ENCODE results near the gene IL1RAPL1.

The IL1RAPL1 gene

DNA sequence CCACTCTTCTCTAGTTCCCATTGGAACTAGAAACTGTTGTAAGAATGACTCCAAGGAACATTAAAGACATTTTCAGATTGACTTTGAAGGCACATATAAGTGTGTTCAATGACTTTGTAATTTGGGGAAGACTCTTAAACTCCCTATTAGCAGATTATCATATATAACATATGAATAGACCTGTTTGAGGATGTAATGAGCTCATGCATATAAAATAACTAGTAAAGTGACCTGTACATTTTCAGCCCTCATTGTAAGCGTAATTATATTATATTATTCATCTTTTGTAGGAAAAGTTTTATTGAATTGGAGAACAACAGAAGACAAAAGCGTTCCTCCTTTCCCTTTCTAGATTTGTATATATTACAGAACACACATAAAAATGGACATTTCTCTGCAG, 455.1 kb downstream of the IL1RAPL1 start:
- no peaks in the 10 kb centered on the region for H3K27me3 ChIP-seq (ENCODE audit: low read length)
- H3K79me2 ChIP-seq (ENCODE audit: insufficient read depth, low read length): no peaks in the 10 kb centered on the region
- TF ChIP-seq, protein P1, sequence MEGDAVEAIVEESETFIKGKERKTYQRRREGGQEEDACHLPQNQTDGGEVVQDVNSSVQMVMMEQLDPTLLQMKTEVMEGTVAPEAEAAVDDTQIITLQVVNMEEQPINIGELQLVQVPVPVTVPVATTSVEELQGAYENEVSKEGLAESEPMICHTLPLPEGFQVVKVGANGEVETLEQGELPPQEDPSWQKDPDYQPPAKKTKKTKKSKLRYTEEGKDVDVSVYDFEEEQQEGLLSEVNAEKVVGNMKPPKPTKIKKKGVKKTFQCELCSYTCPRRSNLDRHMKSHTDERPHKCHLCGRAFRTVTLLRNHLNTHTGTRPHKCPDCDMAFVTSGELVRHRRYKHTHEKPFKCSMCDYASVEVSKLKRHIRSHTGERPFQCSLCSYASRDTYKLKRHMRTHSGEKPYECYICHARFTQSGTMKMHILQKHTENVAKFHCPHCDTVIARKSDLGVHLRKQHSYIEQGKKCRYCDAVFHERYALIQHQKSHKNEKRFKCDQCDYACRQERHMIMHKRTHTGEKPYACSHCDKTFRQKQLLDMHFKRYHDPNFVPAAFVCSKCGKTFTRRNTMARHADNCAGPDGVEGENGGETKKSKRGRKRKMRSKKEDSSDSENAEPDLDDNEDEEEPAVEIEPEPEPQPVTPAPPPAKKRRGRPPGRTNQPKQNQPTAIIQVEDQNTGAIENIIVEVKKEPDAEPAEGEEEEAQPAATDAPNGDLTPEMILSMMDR (IDR thresholded peaks at IDR 0.05; ENCODE audit: insufficient read depth, low read length, poor library complexity, severe bottlenecking): no peak
- no peak for TF ChIP-seq EZH2phosphoT487 (conservative IDR thresholded peaks at IDR 0.05; ENCODE audit: low read length)
- no peak overlapping the region for H3K9ac ChIP-seq (ENCODE audit: low read length)
- no peak overlapping the region for H2AFZ ChIP-seq (ENCODE audit: low read depth, low read length, severe bottlenecking)
- no peak overlapping the region for H3K4me2 ChIP-seq (ENCODE audit: low read depth, low read length, poor library complexity, severe bottlenecking)
- no peaks in the 10 kb centered on the region for H3K36me3 ChIP-seq (ENCODE audit: low read length)
- no peak overlapping the region for H3K4me3 ChIP-seq (ENCODE audit: insufficient read depth, low read length, poor library complexity, severe bottlenecking)
- no peaks in the 10 kb centered on the region for H3F3A ChIP-seq (ENCODE audit: insufficient read depth)
- H4K20me1 ChIP-seq (ENCODE audit: low read depth, low read length): no peaks in the 10 kb centered on the region
- no peaks in the 10 kb centered on the region for H3K9me2 ChIP-seq (replicated peaks; ENCODE audit: insufficient read depth, low read length)
- H3K9me3 ChIP-seq (ENCODE audit: insufficient read depth, low read length): no peaks in the 10 kb centered on the region
- no peak overlapping the region for H3K27ac ChIP-seq (ENCODE audit: low read depth, low read length)

DNA sequence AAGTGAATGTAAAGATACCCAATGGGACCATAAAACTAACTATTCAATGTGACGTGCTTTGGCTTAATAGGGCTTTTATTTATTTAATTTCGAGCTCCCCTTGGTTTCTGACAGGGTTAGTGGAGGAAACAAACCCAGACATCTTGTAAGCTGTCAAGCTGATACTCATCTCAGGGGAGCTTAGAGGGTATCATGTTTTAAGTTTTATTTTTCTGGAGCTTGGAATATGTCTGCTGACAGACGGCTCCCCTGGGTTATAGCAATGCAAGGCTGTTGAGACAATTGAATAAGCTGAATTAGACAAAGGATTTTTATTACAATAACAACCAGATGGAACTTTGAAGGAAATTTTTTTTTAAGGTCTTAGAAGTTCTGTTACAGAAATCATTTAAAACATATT, 456.5 kb downstream of the IL1RAPL1 start:
- H3K9me2 ChIP-seq (replicated peaks; ENCODE audit: insufficient read depth, low read length): no peaks in the 10 kb centered on the region
- H3K9me3 ChIP-seq (ENCODE audit: insufficient read depth, low read length): no peaks in the 10 kb centered on the region
- no peaks in the 10 kb centered on the region for H3K27me3 ChIP-seq (ENCODE audit: low read length)
- H3K36me3 ChIP-seq (ENCODE audit: low read length): no peaks in the 10 kb centered on the region
- H3K4me2 ChIP-seq (ENCODE audit: low read depth, low read length, poor library complexity, severe bottlenecking): no peak overlapping the region
- H2AFZ ChIP-seq (ENCODE audit: low read depth, low read length, severe bottlenecking): no peak overlapping the region
- H4K20me1 ChIP-seq (ENCODE audit: low read depth, low read length): no peaks in the 10 kb centered on the region
- H3K27ac ChIP-seq (ENCODE audit: low read depth, low read length): no peak overlapping the region
- H3K79me2 ChIP-seq (ENCODE audit: insufficient read depth, low read length): no peaks in the 10 kb centered on the region
- H3K4me3 ChIP-seq (ENCODE audit: insufficient read depth, low read length, poor library complexity, severe bottlenecking): no peak overlapping the region
- H3K9ac ChIP-seq (ENCODE audit: low read length): no peak overlapping the region
- TF ChIP-seq, protein P1 (IDR thresholded peaks at IDR 0.05; ENCODE audit: insufficient read depth, low read length, poor library complexity, severe bottlenecking): no peak
- no peak for TF ChIP-seq EZH2phosphoT487 (conservative IDR thresholded peaks at IDR 0.05; ENCODE audit: low read length)
- H3F3A ChIP-seq (ENCODE audit: insufficient read depth): no peaks in the 10 kb centered on the region

DNA sequence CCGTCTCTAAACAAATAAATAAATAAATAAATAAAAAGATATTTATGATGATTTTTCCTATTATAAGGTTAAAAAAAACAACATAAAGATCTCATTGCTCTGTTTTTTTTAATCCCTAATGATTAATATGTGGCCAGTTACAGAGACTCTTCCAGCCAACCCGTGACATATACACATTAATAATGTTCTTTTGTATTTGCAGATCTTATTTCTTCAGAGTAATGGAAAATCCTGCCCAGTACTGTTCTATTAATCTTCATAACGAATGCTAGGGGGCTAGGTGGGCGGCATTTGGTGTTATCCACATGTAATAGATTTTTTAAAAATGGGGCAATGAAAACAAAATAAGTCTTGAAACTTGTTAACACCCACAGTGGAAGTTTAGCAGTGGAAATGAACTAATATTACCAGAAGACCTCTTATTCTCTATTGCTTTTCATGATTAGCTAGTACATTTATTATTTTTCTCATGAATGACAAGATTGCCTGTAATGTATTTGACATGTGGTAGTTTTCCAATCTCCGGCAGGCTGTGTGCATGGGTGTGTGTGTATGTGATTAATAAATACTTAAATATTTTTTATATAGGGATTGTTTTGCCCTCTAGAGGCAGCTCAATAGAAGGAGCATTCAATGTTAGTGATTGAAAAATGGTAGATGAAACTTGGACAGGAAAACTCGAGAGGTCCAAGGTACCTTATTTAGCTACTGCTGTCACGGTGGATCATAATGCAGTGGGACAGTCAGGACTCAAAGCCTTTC, 457.4 kb downstream of the IL1RAPL1 start:
- Histone ChIP-seq H3K27ac (ENCODE audit: low read depth, low read length) (no peak overlapping the region), H3F3A (ENCODE audit: insufficient read depth) (no peaks in the 10 kb centered on the region), H3K27me3 (ENCODE audit: low read length) (no peaks in the 10 kb centered on the region), H3K9me3 (ENCODE audit: insufficient read depth, low read length) (no peaks in the 10 kb centered on the region), H3K36me3 (ENCODE audit: low read length) (no peaks in the 10 kb centered on the region), H3K4me2 (ENCODE audit: low read depth, low read length, poor library complexity, severe bottlenecking) (no peak overlapping the region), H3K9ac (ENCODE audit: low read length) (no peak overlapping the region), H2AFZ (ENCODE audit: low read depth, low read length, severe bottlenecking) (no peak overlapping the region), H4K20me1 (ENCODE audit: low read depth, low read length) (no peaks in the 10 kb centered on the region), H3K79me2 (ENCODE audit: insufficient read depth, low read length) (no peaks in the 10 kb centered on the region), H3K4me3 (ENCODE audit: insufficient read depth, low read length, poor library complexity, severe bottlenecking) (no peak overlapping the region), H3K9me2 (replicated peaks; ENCODE audit: insufficient read depth, low read length) (no peaks in the 10 kb centered on the region)
- no peak for TF ChIP-seq EZH2phosphoT487 (conservative IDR thresholded peaks at IDR 0.05; ENCODE audit: low read length)
- TF ChIP-seq, protein P1 (IDR thresholded peaks at IDR 0.05; ENCODE audit: insufficient read depth, low read length, poor library complexity, severe bottlenecking): no peak
